HG03439 (cell line): Measurements from ENCODE around the gene ARFIP1.
"Not testable (repeated sequence)": the region's sequence is repeated elsewhere in the genome, so short reads cannot be mapped to it uniquely, and the experiment has no call there.

Experiments used
- ATAC-seq: cut with Tn5 transposase; IDR thresholded peaks from one replicate; pipeline ENCODE4 v1.9.1; 2021; ENCODE audit warnings: mild to moderate bottlenecking, moderate library complexity; ENCODE audit not compliant: unreplicated experiment

Gene ARFIP1

DNA sequence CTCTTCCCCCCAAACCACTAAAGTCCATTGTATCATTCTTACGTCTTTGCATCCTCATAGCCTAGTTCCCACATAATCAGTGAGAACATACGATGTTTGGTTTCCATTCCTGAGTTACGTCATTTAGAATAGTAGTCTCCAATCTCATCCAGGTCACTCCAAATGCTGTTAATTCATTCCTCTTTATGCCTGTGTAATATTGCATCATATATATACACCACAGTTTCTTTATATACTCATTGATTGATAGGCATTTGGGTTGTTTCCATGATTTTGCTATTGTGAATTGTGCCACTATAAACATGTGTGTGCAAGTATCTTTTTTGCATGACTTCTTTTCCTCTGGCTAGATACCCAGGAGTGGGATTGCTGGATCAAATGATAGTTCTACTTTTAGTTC lies 57.2 kb downstream of the ARFIP1 start:
- ATAC-seq: no peak

DNA sequence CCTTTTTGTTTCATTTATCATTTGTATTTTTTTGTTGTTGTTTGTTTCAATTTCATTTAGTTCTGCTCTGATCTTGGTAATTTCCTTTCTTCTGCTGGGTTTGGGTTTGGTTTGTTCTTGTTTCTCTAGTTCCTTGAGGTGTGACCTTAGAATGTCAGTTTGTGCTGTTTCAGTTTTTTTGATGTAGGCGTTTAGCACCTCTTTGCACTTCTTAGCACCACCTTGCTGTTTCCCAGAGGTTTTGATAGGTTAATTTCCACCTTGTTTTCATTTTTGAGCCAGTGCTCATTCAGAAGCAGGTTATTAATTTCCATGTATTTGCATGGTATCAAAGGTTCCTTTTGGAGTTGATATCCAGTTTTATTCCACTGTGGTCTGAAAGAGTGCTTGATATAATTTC lies 60.0 kb downstream of the ARFIP1 start:
- not testable (repeated sequence) for ATAC-seq

DNA sequence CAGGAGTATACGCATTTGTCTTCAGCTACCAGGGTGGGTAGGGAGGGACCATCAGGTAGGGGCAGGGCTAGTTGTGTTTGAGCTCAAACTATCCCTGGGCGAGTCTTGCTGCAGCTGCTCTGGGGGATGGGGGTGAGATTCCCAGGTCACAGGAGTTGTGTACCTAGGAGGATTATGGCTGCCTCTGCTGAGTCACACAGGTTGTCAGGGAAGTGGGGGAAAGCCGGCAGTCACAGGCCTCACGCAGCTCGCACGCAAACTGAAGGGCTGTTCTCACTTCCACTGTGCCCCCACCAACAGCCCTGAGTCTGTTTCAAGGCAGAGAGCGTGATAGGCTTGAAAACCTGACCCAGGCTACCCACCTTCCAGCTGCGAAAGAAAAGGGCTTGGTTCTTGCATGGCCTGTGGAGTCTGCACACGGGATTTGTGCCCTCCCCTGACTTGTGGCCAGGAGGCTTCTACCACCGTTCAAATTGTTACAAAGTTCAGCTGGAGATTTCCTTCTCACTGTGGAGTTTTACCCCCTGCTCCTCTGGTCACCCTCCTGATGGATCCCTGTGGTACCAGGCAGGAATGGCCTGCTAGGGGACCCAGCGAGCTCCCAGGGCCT lies 63.8 kb downstream of the ARFIP1 start:
- ATAC-seq: no peak

DNA sequence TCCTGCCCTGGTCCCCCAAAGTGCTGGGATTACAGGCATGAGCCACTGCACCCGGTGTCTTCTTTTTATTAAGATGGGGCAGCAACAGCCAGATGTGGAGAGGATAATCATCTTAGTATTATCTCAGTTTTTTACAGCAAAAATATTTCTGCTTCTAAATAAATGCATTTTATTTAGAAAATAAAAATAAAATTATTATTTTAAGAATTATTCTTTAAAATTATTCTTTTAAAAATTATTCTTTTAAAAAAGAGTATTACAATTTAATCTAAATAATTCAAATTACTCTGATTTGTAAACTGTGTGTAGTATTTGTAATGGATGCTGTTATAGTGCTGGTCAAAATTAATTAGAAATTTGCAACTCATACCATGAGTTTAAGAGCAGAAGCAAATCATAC lies 67.6 kb downstream of the ARFIP1 start:
- ATAC-seq: no peak

DNA sequence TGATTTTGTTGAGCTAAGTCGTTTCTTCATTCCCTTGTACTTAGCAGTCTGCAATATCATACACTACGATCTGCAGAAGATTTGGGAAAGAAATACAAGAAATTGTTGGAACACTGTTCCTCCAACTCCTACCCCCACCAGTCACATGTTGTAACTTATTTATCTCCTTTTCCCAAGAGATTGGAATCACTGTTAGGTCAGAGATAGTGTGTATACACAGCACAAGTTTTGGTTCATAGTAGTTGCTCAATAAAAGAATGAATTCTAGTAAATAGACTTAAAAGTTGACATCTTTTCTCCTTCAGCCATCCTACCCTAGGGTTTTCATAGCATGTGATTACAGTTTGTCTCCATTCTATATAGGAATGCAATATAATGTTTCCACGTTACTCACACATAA lies 68.8 kb downstream of the ARFIP1 start:
- no peak for ATAC-seq

DNA sequence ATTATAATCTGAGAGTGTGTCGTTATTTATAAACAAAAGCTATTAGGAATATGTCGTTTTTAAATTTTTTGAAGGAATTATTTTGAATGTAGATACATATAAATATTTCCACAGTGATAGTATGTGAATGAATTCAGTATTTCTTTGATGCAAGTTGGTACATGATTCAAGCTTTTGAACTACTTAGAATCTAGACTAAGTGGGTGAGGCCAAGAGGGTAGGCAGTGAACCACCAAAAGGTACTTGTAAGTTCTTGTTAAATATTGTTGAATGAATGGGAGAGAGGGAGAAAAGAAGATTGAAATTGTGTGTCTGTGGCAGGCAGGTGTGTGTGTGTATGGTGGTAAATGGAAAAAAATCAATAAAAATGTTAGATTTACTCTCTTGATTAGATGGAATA lies 69.6 kb downstream of the ARFIP1 start:
- ATAC-seq: no peak

DNA sequence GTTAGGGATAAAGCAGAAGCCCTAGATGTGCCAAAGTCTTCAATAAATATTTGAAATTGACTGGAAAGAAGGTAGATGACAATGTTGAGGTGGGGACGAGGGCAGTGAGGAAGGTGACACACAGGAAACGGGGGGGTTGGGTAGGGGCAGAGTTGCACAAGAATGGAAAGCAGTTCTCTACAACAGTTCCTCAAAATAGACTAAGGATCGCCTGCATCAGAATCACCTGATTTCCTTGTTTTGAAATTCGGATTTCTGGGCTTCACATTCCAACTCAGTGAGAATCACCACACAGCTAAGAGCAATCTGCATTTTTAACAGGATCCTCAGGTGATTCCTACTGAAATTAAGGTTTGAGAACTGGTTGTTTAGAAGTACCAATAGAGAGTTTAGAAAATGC lies 70.6 kb downstream of the ARFIP1 start:
- no peak for ATAC-seq

GRCh38 chr4:152851226-152851625 lies 71.5 kb downstream of the ARFIP1 start:
- ATAC-seq: no peak

- no peak for ATAC-seq
Measured at GRCh38 chr4:152853293-152853692, 73.5 kb downstream of the ARFIP1 start.

DNA sequence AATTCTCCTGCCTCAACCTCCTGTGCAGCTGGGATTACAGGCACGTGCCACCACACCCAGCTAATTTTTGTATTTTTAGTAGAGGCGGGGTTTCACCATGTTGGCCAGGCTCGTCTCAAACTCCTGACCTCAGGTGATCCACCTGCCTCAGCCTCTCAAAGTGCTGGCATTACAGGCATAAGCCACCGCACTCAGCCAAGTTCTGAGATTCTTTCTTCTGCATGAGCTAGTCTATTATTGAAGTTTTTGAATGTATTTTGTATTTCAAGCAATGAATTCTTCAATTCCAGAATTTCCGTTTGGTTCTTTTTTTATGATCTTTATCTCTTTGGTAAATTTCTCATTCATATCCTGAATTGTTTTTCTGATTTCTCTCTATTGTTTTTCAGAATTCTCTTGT lies 74.3 kb downstream of the ARFIP1 start:
- not testable (repeated sequence) for ATAC-seq

DNA sequence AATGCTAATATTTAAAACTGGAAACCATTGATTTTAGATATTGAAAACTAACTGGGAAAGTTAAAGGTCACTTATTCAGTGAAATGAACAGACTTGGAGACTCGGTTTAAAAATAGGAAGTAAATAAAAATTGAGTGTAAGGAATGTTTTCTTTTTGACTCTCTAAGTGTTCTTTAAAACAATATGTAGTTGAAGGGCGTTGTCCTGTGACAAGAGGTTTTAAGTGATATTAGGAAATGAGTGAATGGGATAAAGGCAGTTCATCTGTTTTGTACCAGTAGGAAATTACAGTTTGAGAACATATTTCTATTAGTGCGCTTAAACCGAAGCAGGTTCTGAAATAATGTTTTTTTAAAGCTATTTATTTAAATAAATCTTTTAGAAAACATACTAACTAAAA lies 77.2 kb downstream of the ARFIP1 start:
- no peak for ATAC-seq

- no peak for ATAC-seq
Measured at GRCh38 chr4:152858934-152859333, 79.2 kb downstream of the ARFIP1 start.

DNA sequence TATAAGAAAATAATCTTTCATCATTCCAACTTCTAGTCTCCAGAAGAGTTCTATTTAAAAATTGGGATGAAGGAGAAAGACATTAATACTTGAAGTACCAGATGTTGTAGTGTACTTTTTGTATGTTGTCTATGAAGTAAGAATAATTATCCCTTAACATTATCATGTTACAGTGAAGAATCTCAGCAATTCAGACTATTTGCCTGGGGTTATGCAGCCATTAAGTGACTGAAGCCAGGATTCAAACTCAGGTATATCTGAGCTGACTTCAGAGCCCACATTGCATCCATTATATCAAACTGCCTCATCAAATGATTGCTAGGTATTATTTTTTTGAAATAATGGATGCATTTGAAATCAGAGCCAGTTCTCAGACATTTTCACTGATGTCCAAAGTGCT lies 80.3 kb downstream of the ARFIP1 start:
- ATAC-seq: no peak

DNA sequence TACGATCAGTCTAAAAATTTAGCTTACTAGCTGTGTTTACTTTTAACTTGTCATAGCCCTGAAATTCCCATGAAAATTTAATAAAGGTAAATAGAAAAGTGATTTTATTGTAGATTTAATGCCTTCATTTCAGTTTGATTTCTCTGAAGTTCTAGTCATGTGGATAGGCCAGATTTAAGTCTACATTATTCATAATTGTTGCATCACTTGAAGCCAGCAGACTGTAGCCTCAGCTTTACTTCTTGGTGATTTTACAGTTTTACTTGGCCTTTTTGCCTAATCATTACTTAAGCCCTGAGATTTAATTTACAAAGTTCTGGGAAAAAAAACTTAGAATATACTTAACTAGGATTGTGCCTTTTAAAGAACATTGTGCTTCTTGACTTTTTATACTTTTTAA lies 82.9 kb downstream of the ARFIP1 start:
- ATAC-seq: no peak

GRCh38 chr4:152864361-152864760 lies 84.6 kb downstream of the ARFIP1 start:
- no peak for ATAC-seq

- not testable (repeated sequence) for ATAC-seq
Measured at GRCh38 chr4:152866432-152866993, 86.8 kb downstream of the ARFIP1 start.

DNA sequence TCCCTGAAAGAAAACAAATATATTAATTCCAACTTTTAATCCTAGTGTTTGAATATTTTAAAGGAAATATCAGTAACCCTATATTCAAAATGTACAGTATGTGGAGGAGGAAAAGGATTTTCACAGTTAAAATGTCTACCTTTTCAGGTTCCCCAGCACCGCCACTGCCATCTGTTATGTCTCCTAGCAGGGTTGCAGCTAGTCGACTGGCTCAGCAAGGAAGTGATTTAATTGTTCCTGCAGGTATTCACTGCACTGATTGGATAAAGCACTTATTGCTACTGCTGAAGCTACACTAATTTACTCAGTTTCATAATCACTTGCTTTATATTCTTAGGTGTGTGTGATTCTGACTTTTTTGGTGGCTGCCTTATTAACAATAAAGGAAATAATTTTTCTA lies 90.9 kb downstream of the ARFIP1 start:
- no peak for ATAC-seq

DNA sequence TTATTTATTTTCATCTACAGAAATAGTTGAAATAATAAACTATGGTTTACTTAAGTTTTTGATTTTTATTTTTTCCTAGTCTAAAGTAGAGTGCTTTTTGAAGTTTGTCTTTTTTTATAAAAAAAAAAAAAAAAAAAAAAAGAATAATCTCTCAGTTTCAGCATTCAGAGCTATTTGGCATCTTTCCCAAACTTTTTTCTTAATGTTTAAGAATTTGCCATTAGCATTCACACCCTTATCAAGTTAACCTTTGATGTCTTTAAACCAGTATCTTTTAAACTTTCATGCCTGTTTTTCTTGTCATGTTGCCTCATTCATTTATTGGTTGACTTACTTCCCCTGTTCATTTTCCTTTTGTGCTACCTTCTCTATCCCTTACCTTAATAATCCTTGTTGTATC lies 95.5 kb downstream of the ARFIP1 start:
- ATAC-seq: no peak

- ATAC-seq: no peak
Measured at GRCh38 chr4:152877868-152878267, 98.1 kb downstream of the ARFIP1 start.

DNA sequence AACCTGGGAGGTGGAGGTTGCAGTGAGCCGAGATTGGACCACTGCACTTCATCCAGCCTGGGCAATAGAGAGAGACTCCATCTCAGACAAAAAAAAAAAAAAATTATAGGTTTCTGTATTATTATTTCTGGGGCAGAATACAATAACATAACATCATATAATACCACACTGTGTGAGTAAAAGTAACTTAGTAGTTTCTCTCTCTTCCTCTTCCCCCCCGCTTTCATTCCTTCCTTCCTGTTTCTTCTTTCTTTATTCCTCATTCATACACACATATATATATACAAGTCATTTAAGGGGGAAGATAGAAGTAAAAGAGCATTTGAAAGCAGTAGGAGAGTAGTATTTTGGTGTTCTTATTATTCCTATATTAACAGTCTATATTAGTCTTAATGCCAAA lies 100.5 kb downstream of the ARFIP1 start:
- no peak for ATAC-seq

GRCh38 chr4:152881974-152882373 lies 102.2 kb downstream of the ARFIP1 start:
- ATAC-seq: no peak

GRCh38 chr4:152885185-152885584 lies 105.4 kb downstream of the ARFIP1 start:
- ATAC-seq: no peak

DNA sequence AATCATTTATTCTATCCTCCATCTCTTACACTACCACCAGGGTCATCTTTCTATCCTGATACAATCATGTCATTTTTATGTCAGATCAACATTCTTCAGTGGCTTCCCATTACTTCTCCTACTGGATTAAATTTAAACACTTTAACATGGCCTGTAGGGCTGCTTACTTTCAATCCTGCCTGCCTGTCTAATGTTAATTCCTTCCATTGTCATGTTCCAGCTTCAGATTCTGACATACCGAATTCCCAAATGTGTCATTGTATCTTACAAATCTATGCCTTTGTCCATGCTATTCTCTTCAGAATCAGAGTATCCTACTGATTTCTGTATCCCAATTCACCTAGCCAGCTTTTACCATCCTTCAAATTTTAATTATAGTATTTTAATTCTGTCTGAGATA lies 106.4 kb downstream of the ARFIP1 start:
- ATAC-seq: no peak
